B cell (primary cell): ENCODE results near the gene ERBB4. TPM values are rescaled to one million over a fixed set of nuclear protein-coding genes. Genes with fewer than 3 reads are reported as not detected.

Experiments used
- ATAC-seq: fragments of 200-7000 bp; cut with Tn5 transposase; one replicate; pipeline ENCODE4 v1.10.0; 2021; ENCODE audit warnings: low read depth, mild to moderate bottlenecking, moderate number of reproducible peaks, moderate library complexity
- CTCF ChIA-PET: fragments of 350-600 bp; sonication (Branson Sonifier 250); formaldehyde crosslinking; loops from one replicate; lab custom pipeline; 2021; ENCODE audit warnings: antibody characterized with exemption, inconsistent platforms; lab: Charles Lee
- POLR2A ChIA-PET: fragments of 350-600 bp; sonication (Branson Sonifier 250); formaldehyde crosslinking; loops from one replicate; lab custom pipeline; 2021; ENCODE audit warnings: antibody characterized with exemption; lab: Charles Lee
- DNase-seq: peaks from one replicate; pipeline ENCODE4 v3.0.0; 2013
- H2AFZ ChIP-seq: 2 replicates; pipeline ENCODE4 v1.6.1; 2012; ENCODE audit warnings: mild to moderate bottlenecking, low read depth, low read length; ENCODE audit not compliant: insufficient read depth, poor library complexity, severe bottlenecking
- H3K27ac ChIP-seq, 2 donors: 1 replicate in 1 of 2; 2 replicates in 1 of 2; pipeline ENCODE4 v1.5.1; 2012 to 2013; ENCODE audit warnings: low read length in 2 of 2, mild to moderate bottlenecking in 2 of 2, moderate library complexity in 1 of 2
- H3K27me3 ChIP-seq, 4 experiments: fragments of 200-600 bp in 1 of 4; sonication (generic) in 1 of 4; replicated peaks in 1 of 4; 1 replicate in 2 of 4; 2 replicates in 2 of 4; pipeline versions ENCODE4 v1.6.1 to v1.7.0; 2013 to 2016; ENCODE audit warnings: low read length in 3 of 4, mild to moderate bottlenecking in 2 of 4, mixed read lengths in 1 of 4, moderate library complexity in 1 of 4; ENCODE audit not compliant: insufficient read depth in 4 of 4, control insufficient read depth in 3 of 4; ENCODE audit errors: control extremely low read depth in 1 of 4
- H3K36me3 ChIP-seq, 2 experiments: replicated peaks in 1 of 2; 1 replicate in 1 of 2; 2 replicates in 1 of 2; pipeline versions ENCODE4 v1.6.1 to v1.7.1; 2013; ENCODE audit warnings: low read length in 1 of 2; ENCODE audit not compliant: insufficient read depth in 2 of 2, control insufficient read depth in 1 of 2; ENCODE audit errors: control extremely low read depth in 1 of 2, extremely low read depth in 1 of 2
- H3K4me1 ChIP-seq, 2 donors: fragments of 200-600 bp in 1 of 2; sonication (generic) in 1 of 2; 1 replicate in 1 of 2; 2 replicates in 1 of 2; pipeline versions ENCODE4 v1.5.1 to v1.6.1; 2013 to 2017; ENCODE audit warnings: low read length in 2 of 2; ENCODE audit not compliant: control insufficient read depth in 2 of 2, insufficient read depth in 2 of 2
- H3K4me2 ChIP-seq: replicated peaks from 2 replicates; pipeline ENCODE3; 2012; ENCODE audit warnings: mild to moderate bottlenecking, low read depth, low read length; ENCODE audit not compliant: poor library complexity, severe bottlenecking
- H3K4me3 ChIP-seq, 5 experiments: fragments of 200-600 bp in 1 of 5; sonication (generic) in 1 of 5; 1 replicate in 3 of 5; 2 replicates in 2 of 5; pipeline versions ENCODE4 v1.5.1 to v1.7.0; 2011 to 2016; ENCODE audit warnings: low read length in 4 of 5, mild to moderate bottlenecking in 4 of 5, low read depth in 2 of 5, control low read depth in 1 of 5, moderate library complexity in 1 of 5; ENCODE audit not compliant: insufficient read depth in 1 of 5; ENCODE audit errors: control extremely low read depth in 1 of 5, extremely low read depth in 1 of 5
- H3K79me2 ChIP-seq: fragments of 200-600 bp; sonication (generic); one replicate; pipeline ENCODE4 v1.6.0; 2016; ENCODE audit warnings: low read length; ENCODE audit not compliant: control insufficient read depth, insufficient read depth
- H3K9ac ChIP-seq: fragments of 200-600 bp; sonication (generic); 2 replicates; pipeline ENCODE4 v1.6.1; 2017; ENCODE audit warnings: mild to moderate bottlenecking, low read length, moderate library complexity
- H3K9me3 ChIP-seq, 3 donors: one replicate each; pipeline versions ENCODE4 v1.6.1 to v1.7.1; 2013; ENCODE audit warnings: low read length in 2 of 3; ENCODE audit not compliant: control insufficient read depth in 2 of 3, insufficient read depth in 1 of 3; ENCODE audit errors: control extremely low read depth in 1 of 3
- H4K20me1 ChIP-seq: 2 replicates; pipeline ENCODE4 v1.6.0; 2012; ENCODE audit warnings: mild to moderate bottlenecking, low read length; ENCODE audit not compliant: insufficient read depth, control insufficient read depth, poor library complexity, severe bottlenecking
- H3K27ac Mint-ChIP-seq: one replicate; pipeline ENCODE4 v1.8.0; 2021; ENCODE audit warnings: mixed read lengths
- H3K27me3 Mint-ChIP-seq: one replicate; pipeline ENCODE4 v1.8.0; 2021; ENCODE audit warnings: mixed read lengths
- H3K4me1 Mint-ChIP-seq: one replicate; pipeline ENCODE4 v1.8.0; 2021; ENCODE audit warnings: mixed read lengths
- H3K4me3 Mint-ChIP-seq: one replicate; pipeline ENCODE4 v1.8.0; 2021; ENCODE audit warnings: mixed read lengths
- H3K9me3 Mint-ChIP-seq: one replicate; pipeline ENCODE4 v1.8.0; 2022; ENCODE audit warnings: mixed read lengths; ENCODE audit not compliant: insufficient read depth
- EZH2 ChIP-seq: IDR thresholded peaks from 2 replicates; pipeline ENCODE4 v1.6.1; 2012; ENCODE audit warnings: borderline replicate concordance, low read depth, mild to moderate bottlenecking, moderate library complexity, low read length; ENCODE audit not compliant: insufficient read depth, poor library complexity, severe bottlenecking
- WGBS: methylation state at CpG from one replicate; pipeline ENCODE4 v1.1.5; 2013; ENCODE audit warnings: missing lambda C conversion rate; ENCODE audit not compliant: insufficient coverage; 5-methylcytosine and 5-hydroxymethylcytosine counted together
- intact Hi-C: fragments of 100-400 bp; cut with micrococcal nuclease; formaldehyde crosslinking; loops from one replicate; pipeline ENCODE4 v1.10.0; 2022
- polyA plus RNA-seq: library from polyadenylated mRNA; depleted of rRNA; stranded (reverse); fragments of >200 nt; gene quantifications from 2 replicates; pipeline ENCODE4 v1.2.3, GENCODE V29; 2012
- total RNA-seq, 2 donors: library from RNA; stranded (reverse); fragments of 120-200 nt in 1 of 2; gene quantifications; 1 replicate in 1 of 2; 2 replicates in 1 of 2; pipeline versions ENCODE4 v1.2.3 to v1.2.4, GENCODE V29; 2013 to 2022
- TF ChIP-seq, protein P1 (sequence below): fragments of 200-600 bp; IDR thresholded peaks from one replicate; pipeline ENCODE4 v1.8.0; 2022; ENCODE audit warnings: antibody characterized with exemption, mild to moderate bottlenecking

Gene ERBB4
- total and polyA plus RNA-seq, 2 donors (not counting 1 experiment from before 2014, with no cell fraction given), result not detected

DNA sequence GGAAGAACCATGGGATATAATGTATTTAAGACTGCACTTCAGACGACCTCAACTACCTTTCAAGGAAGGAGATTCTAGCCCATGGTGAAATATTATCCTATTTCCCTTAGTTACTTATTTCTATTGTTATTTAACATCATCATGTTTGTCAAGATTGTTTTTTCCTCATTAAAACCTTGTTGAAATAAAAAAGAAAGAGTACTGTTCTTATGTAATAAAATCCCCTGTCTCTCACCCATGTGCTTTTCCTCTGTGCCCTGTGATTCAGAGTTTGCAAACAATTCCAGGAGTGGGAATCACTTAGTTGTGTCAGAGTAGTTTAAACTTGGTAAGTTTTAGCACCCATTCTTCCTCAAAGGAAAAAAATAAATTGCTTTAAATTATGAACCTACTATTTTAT lies 43.6 kb downstream of the ERBB4 start:
- Histone ChIP-seq H3K27ac (no peak overlapping the region), H3K4me3 (no peak overlapping the region), H2AFZ (no peak overlapping the region), H3K36me3 (no peaks in the 10 kb centered on the region), H4K20me1 (no peaks in the 10 kb centered on the region), H3K79me2 (no peaks in the 10 kb centered on the region), H3K4me1 (no peaks in the 10 kb centered on the region), H3K4me2 (no peak overlapping the region), H3K9ac (no peak overlapping the region), H3K27me3 (no peaks in the 10 kb centered on the region), H3K9me3 (no peaks in the 10 kb centered on the region)
- no peak for TF ChIP-seq EZH2
- TF ChIP-seq, protein P1, sequence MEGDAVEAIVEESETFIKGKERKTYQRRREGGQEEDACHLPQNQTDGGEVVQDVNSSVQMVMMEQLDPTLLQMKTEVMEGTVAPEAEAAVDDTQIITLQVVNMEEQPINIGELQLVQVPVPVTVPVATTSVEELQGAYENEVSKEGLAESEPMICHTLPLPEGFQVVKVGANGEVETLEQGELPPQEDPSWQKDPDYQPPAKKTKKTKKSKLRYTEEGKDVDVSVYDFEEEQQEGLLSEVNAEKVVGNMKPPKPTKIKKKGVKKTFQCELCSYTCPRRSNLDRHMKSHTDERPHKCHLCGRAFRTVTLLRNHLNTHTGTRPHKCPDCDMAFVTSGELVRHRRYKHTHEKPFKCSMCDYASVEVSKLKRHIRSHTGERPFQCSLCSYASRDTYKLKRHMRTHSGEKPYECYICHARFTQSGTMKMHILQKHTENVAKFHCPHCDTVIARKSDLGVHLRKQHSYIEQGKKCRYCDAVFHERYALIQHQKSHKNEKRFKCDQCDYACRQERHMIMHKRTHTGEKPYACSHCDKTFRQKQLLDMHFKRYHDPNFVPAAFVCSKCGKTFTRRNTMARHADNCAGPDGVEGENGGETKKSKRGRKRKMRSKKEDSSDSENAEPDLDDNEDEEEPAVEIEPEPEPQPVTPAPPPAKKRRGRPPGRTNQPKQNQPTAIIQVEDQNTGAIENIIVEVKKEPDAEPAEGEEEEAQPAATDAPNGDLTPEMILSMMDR, result no peak
- no peak overlapping the region for H3K27ac Mint-ChIP-seq
- H3K9me3 Mint-ChIP-seq, result no peaks in the 10 kb centered on the region
- POLR2A ChIA-PET, result no interaction called here
- CTCF ChIA-PET, result no interaction called here
- H3K4me3 Mint-ChIP-seq, result no peak overlapping the region
- no CpG with 5 or more reads among the region's 1 CpG for WGBS
- ATAC-seq (no peak), DNase-seq (no peak)
- intact Hi-C loops, result no loop called here
- no peaks in the 10 kb centered on the region for H3K27me3 Mint-ChIP-seq
- H3K4me1 Mint-ChIP-seq, result no peaks in the 10 kb centered on the region

DNA sequence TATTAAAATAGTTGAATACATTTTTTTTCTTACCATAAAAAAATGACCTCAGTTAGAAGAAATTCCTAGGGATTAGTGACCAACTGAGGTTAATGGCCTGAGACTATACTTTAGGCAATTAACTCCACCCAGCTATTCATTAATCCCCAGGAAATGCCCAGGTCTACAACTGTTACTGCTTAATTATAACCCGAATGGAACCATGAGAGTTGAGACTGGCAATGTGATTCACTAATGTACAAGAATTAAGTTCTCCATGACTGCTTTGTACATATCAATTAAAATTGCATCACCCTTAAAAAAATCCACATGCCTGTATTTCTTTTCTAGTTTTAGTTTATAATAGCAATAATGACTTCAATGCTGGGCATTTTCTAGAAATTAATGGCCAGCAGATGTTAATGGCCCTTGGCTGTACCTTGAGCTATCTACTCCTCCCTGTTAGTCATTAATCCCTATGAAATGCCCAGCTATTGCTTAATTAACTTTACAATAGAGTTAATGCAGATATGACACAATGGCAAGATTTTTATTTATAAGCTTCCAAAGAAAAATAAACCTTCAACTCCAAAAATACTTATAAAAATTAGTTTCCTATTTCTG lies 44.1 kb downstream of the ERBB4 start:
- POLR2A ChIA-PET, result no interaction called here
- no peak for DNase-seq
- H3K4me3 Mint-ChIP-seq, result no peak overlapping the region
- Histone ChIP-seq H3K4me2 (no peak overlapping the region), H2AFZ (no peak overlapping the region), H3K9ac (no peak overlapping the region), H3K27me3 (no peaks in the 10 kb centered on the region), H3K9me3 (no peaks in the 10 kb centered on the region), H3K4me1 (no peaks in the 10 kb centered on the region), H4K20me1 (no peaks in the 10 kb centered on the region), H3K79me2 (no peaks in the 10 kb centered on the region), H3K27ac (no peak overlapping the region), H3K36me3 (no peaks in the 10 kb centered on the region), H3K4me3 (no peak overlapping the region)
- H3K27me3 Mint-ChIP-seq, result no peaks in the 10 kb centered on the region
- CTCF ChIA-PET, result no interaction called here
- H3K4me1 Mint-ChIP-seq, result no peaks in the 10 kb centered on the region
- intact Hi-C loops, result no loop called here
- TF ChIP-seq, protein P1, result no peak
- TF ChIP-seq EZH2, result no peak
- no peak for ATAC-seq
- no peak overlapping the region for H3K27ac Mint-ChIP-seq
- no CpG with 5 or more reads among the region's 1 CpG for WGBS
- no peaks in the 10 kb centered on the region for H3K9me3 Mint-ChIP-seq
